Testis (tissue), 3 donors: ENCODE results near the gene ABHD16B. TPM values are rescaled to one million over a fixed set of nuclear protein-coding genes. Genes with fewer than 3 reads are reported as not detected.
A peak's percentile ranks its signal among the peaks of the same experiment; 100 is the strongest.

ENCODE experiments used
- DNase-seq: peaks from one replicate; pipeline ENCODE4 v3.0.0-alpha.2; 2019
- H3K27ac ChIP-seq, 2 donors: fragments of 200-600 bp; sonication (generic); one replicate each; pipeline ENCODE4 v1.5.1; 2019
- H3K27me3 ChIP-seq: fragments of 200-600 bp; sonication (generic); one replicate; pipeline ENCODE4 v1.5.1; 2019
- H3K36me3 ChIP-seq: fragments of 200-600 bp; sonication (generic); one replicate; pipeline ENCODE4 v1.5.1; 2017; ENCODE audit warnings: low read depth; ENCODE audit errors: missing control alignments
- H3K4me1 ChIP-seq: fragments of 200-600 bp; sonication (generic); one replicate; pipeline ENCODE4 v1.5.1; 2019
- H3K4me3 ChIP-seq, 2 donors: fragments of 200-600 bp; sonication (generic); one replicate each; pipeline ENCODE4 v1.5.1; 2017 to 2019
- H3K9me3 ChIP-seq: fragments of 200-600 bp; sonication (generic); one replicate; pipeline ENCODE4 v1.5.1; 2017
- POLR2A ChIP-seq: fragments of 450-650 bp; IDR thresholded peaks from one replicate; pipeline ENCODE4 v1.6.1; 2017; ENCODE audit warnings: antibody characterized with exemption, mild to moderate bottlenecking, moderate library complexity
- WGBS, 2 donors: methylation state at CpG; one replicate each; pipeline ENCODE4 v1.1.5; 2018; 5-methylcytosine and 5-hydroxymethylcytosine counted together
- intact Hi-C: fragments of 100-400 bp; cut with DNase I; formaldehyde crosslinking; loops from one replicate; pipeline ENCODE4 v1.15.1; 2023; ENCODE audit warnings: low total_unique reads
- polyA plus RNA-seq: library from polyadenylated mRNA; stranded (reverse); fragments of 350-450 nt; fragmentation: Illumina TruSeq; extraction: RNeasy Lipid Tissue Mini Kit (QIAGEN cat#74804); gene quantifications from one replicate; pipeline ENCODE4 v1.2.3, GENCODE V29; 2014; ENCODE audit warnings: low read depth, low replicate concordance; ENCODE audit not compliant: insufficient read depth
- total RNA-seq, 2 donors: library from RNA; depleted of rRNA; stranded (reverse); fragments of >200 nt; gene quantifications; one replicate each; pipeline ENCODE4 v1.2.3, GENCODE V29; 2016
- TF ChIP-seq, protein P1 (sequence below), 3 experiments: fragments of 450-650 bp in 2 of 3; fragments of 200-600 bp in 1 of 3; sonication (generic) in 1 of 3; IDR thresholded peaks; one replicate each; pipeline ENCODE4 v1.5.1; 2016 to 2019; ENCODE audit warnings: antibody characterized with exemption in 3 of 3, mild to moderate bottlenecking in 2 of 3, moderate library complexity in 1 of 3

Gene ABHD16B
- total and polyA plus RNA-seq, 3 donors from 2014 or later, result 10.8 to 20.9 (median 13.8) TPM

DNA sequence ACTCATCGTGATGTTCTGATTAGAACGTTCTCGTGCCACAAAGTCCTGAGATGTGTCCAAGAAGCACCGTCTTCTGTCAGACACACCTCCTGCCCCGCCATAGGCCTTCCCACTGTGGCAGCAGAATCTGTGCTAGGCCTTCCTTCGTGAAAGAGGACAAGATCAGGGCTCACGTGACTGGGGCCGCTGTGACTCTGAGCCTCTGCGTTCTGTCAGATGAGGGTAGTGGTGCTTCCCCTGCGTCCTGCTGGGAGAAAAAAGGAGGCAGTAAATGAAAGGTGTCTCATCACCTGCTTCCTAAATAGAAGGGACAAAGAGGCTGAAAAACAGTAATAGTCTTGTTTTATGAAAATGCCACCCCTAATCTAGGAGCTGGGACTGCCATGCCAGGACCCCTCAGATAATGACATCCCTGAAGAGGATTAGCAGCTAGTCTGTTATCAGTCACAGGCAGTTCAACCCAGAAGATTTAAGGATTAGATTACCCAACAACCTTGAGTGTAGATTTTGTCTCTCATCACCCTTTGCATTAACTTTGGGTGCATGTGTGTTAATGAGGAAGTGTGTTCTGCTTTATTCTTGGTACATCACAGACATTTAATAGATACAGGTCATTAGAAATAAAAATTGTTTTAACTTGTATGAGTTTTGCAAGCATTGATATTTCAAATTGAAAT lies 37.7 kb downstream of the ABHD16B start:
- Histone ChIP-seq H3K27ac (no peak overlapping the region), H3K4me3 (no peak overlapping the region), H3K9me3 (no peaks in the 10 kb centered on the region), H3K36me3 (no peaks in the 10 kb centered on the region), H3K4me1 (peaks cover 32% of the 10 kb centered on the region), H3K27me3 (no peaks in the 10 kb centered on the region)
- TF ChIP-seq, protein P1, sequence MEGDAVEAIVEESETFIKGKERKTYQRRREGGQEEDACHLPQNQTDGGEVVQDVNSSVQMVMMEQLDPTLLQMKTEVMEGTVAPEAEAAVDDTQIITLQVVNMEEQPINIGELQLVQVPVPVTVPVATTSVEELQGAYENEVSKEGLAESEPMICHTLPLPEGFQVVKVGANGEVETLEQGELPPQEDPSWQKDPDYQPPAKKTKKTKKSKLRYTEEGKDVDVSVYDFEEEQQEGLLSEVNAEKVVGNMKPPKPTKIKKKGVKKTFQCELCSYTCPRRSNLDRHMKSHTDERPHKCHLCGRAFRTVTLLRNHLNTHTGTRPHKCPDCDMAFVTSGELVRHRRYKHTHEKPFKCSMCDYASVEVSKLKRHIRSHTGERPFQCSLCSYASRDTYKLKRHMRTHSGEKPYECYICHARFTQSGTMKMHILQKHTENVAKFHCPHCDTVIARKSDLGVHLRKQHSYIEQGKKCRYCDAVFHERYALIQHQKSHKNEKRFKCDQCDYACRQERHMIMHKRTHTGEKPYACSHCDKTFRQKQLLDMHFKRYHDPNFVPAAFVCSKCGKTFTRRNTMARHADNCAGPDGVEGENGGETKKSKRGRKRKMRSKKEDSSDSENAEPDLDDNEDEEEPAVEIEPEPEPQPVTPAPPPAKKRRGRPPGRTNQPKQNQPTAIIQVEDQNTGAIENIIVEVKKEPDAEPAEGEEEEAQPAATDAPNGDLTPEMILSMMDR (IDR thresholded peaks at IDR 0.05), result no peak
- no peak for TF ChIP-seq POLR2A
- DNase-seq, result peak; percentile 58
- intact Hi-C loops, result no loop called here
- WGBS, 2 donors, result 81% methylated on average over 10 of the region's 10 CpGs

DNA sequence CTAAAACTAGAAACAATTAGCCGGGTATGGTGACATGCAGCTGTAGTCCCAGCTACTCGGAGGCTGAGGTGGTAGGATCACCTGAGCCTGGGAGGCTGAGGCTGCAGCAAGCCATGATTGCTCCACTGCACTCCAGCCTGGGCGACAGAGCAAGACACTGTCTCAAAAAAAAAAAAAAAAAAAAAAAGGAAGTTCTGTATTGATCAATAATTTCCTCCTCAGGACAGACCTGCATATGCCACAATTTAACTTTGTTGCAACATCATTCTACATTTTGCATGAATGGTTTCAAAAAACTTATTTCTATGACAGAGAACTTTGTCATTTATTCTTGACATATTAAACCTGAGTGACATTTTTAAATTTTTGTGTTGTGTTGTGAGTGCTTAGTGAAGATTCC lies 39.1 kb downstream of the ABHD16B start:
- intact Hi-C loops, result no loop called here
- Histone ChIP-seq H3K27ac (no peak overlapping the region), H3K9me3 (no peaks in the 10 kb centered on the region), H3K4me1 (peaks cover 29% of the 10 kb centered on the region), H3K4me3 (no peak overlapping the region), H3K36me3 (no peaks in the 10 kb centered on the region), H3K27me3 (no peaks in the 10 kb centered on the region)
- no peak for DNase-seq
- WGBS, 2 donors, result 61 to 69% methylated on average over 3 of the region's 3 CpGs
- TF ChIP-seq, protein P1 (IDR thresholded peaks at IDR 0.05), result no peak
- TF ChIP-seq POLR2A, result no peak

DNA sequence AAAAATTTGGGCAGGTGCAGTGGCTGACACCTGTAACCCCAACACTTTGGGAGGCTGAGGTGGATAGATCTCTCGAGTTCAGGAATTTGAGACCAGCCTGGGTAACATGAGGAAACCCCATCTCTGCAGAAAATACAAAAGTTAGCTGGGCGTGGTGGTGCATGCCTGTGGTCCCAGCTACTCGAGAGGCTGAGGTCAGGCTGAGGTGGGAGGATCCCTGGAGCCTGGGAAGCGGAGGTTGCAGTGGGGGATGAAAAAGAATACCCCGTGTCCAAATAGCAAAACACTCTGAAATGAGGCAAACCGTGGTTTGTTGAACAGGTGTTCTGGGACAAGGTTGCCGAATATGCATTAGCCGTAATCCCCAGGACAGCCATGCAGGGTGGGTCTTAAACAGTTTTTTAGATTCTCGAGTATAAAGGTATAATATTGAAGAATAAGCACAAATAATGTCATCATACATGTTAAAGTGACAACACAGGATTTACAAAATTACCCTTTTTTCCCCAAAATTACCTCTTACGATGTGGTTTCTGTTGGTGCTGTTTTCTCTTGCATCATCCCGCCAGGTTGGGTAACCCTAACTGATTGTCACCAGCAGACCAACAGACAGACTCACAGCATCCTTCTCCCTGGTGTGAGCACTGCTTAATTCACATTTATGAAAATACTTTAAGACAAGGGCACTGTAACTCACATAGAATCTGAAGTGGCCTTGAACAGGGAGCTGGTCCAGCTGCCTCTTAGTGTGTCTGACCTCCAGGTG lies 42.7 kb downstream of the ABHD16B start:
- Histone ChIP-seq H3K9me3 (no peaks in the 10 kb centered on the region), H3K4me1 (peaks cover 4% of the 10 kb centered on the region), H3K36me3 (no peaks in the 10 kb centered on the region), H3K27me3 (no peaks in the 10 kb centered on the region), H3K27ac (no peak overlapping the region), H3K4me3 (no peak overlapping the region)
- no peak for TF ChIP-seq POLR2A
- intact Hi-C loops, result no loop called here
- DNase-seq, result no peak
- 80 to 86% methylated on average over 11 of the region's 11 CpGs for WGBS, 2 donors

DNA sequence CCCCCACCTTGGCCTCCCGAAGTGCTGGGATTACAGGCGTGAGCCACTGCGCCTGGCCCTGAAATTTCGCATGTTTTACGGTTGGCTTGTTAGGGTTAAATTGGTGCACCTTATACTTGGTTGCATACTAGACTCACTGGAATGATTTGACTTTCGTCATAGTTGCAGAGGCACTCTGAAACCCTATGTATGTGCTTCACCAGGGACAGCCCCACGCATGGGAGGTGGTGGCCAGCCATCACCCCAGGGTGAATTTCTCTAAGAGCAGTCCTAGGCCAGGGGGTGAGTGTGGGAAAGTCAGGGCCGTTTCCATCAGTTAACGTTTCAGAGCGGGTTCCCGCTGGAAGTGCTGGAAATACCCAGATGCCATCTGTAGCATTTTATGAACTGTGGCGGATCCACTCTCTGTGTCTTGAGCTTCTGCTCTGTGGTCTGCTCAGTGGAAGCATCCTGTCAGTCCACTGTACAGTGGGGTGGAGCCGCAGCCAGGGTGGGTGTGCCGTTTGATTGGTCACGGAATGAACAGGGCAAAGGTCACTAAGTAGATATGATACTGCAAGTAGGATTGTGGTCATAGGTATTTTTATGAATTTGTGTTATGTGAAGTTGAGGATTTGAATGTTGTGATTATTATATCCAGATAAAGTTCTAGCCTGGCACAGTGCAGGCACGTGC lies 46.8 kb downstream of the ABHD16B start:
- no peak for DNase-seq
- intact Hi-C loops, result no loop called here
- H3K36me3 ChIP-seq, result no peaks in the 10 kb centered on the region
- H3K4me1 ChIP-seq, result no peaks in the 10 kb centered on the region
- no peak overlapping the region for H3K27ac ChIP-seq
- no peak overlapping the region for H3K4me3 ChIP-seq
- TF ChIP-seq, protein P1 (IDR thresholded peaks at IDR 0.05), result no peak
- TF ChIP-seq POLR2A, result no peak
- H3K27me3 ChIP-seq, result no peaks in the 10 kb centered on the region
- 66 to 83% methylated on average over 11 to 16 of the region's 16 CpGs for WGBS, 2 donors
- no peaks in the 10 kb centered on the region for H3K9me3 ChIP-seq

DNA sequence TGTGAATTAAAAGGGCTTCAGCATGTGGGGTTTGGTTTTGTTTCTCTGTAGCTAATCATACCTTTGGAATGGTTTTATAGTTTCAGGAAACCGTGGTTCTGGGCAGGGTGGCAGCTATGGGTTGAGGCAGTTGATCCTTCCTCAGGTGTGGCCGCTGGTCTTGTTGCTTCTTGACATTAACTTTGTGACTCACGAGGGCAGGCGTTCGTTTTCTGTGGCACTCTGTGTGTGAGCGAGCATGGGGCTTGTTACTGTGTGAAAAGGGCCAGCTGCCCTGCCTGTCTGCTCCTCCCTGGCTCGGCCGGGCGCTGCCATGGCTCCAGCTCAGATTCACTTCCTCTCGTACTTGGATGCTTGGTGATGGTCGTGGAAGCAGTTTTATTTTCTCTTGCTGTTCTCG lies 49.9 kb downstream of the ABHD16B start:
- Histone ChIP-seq H3K4me1 (peaks cover 8% of the 10 kb centered on the region), H3K27ac (no peak overlapping the region), H3K36me3 (no peaks in the 10 kb centered on the region), H3K9me3 (no peaks in the 10 kb centered on the region), H3K27me3 (no peaks in the 10 kb centered on the region), H3K4me3 (no peak overlapping the region)
- WGBS, 2 donors, result 38 to 59% methylated on average over 12 of the region's 12 CpGs
- intact Hi-C loops, result no loop called here
- no peak for DNase-seq
- TF ChIP-seq, protein P1 (IDR thresholded peaks at IDR 0.05), result no peak
- TF ChIP-seq POLR2A, result no peak
